GM23338 (cell line): Measurements from ENCODE around the gene FRG2B.
"Not testable (repeated sequence)": the region's sequence is repeated elsewhere in the genome, so short reads cannot be mapped to it uniquely, and the experiment has no call there.

Experiments
- CREB1 ChIP-seq: fragments of 250-450 bp; sonication (Bioruptor Pico); IDR thresholded peaks from 2 replicates; pipeline ENCODE4 v1.5.0; 2020; ENCODE audit warnings: low read depth, mild to moderate bottlenecking, moderate library complexity
- CTCF ChIP-seq, 2 experiments: fragments of 200-600 bp in 1 of 2; sonication (generic) in 1 of 2; conservative IDR thresholded peaks; 2 replicates each; pipeline versions ENCODE4 v1.5.1 to v1.6.1; 2016 to 2017; ENCODE audit warnings: antibody characterized with exemption in 2 of 2, low read depth in 2 of 2, mild to moderate bottlenecking in 2 of 2, moderate library complexity in 1 of 2
- EZH2 ChIP-seq: fragments of 200-600 bp; sonication (generic); IDR thresholded peaks from one replicate; pipeline ENCODE4 v1.8.0; 2017; ENCODE audit warnings: antibody characterized with exemption, mild to moderate bottlenecking, low read depth; ENCODE audit not compliant: unreplicated experiment
- EZH2phosphoT487 ChIP-seq: fragments of 200-600 bp; sonication (generic); IDR thresholded peaks from one replicate; pipeline ENCODE4 v1.8.1; 2018; ENCODE audit warnings: antibody characterized with exemption; ENCODE audit not compliant: unreplicated experiment
- POLR2AphosphoS5 ChIP-seq: IDR thresholded peaks from 2 replicates; pipeline ENCODE4 v1.6.1; 2016; ENCODE audit warnings: antibody characterized with exemption, low read depth
- STAT1 ChIP-seq: IDR thresholded peaks from one replicate; pipeline ENCODE4 v1.6.1; 2016; ENCODE audit warnings: antibody characterized with exemption; ENCODE audit not compliant: unreplicated experiment
- ZNF114 ChIP-seq: fragments of 250-450 bp; sonication (Bioruptor Pico); IDR thresholded peaks from 2 replicates; pipeline ENCODE4 v1.5.0; 2020; ENCODE audit warnings: mild to moderate bottlenecking, moderate library complexity

- TF ChIP-seq CTCF (conservative IDR thresholded peaks at IDR 0.05; ENCODE audit: low read depth in 2 of 2); POLR2AphosphoS5; CREB1 (CRISPR knock-in tag); EZH2; EZH2phosphoT487; ZNF114 (CRISPR knock-in tag); STAT1: not testable (repeated sequence)
These were observed 37.1 kb upstream of the FRG2B start for GRCh38 chr10:133663544-133664160.
